HUES6 (cell line): ENCODE data around the gene ATN1.

Experiments
- H3K27ac ChIP-seq: 2 replicates; pipeline ENCODE4 v1.7.0; 2013; ENCODE audit warnings: low read depth, mild to moderate bottlenecking, low read length, inconsistent platforms
- H3K27me3 ChIP-seq: 2 replicates; pipeline ENCODE4 v1.6.1; 2013; ENCODE audit warnings: low read length; ENCODE audit not compliant: control insufficient read depth, insufficient read depth
- H3K36me3 ChIP-seq: 2 replicates; pipeline ENCODE4 v1.6.1; 2013; ENCODE audit warnings: low read length; ENCODE audit not compliant: control insufficient read depth, insufficient read depth
- H3K4me1 ChIP-seq: 2 replicates; pipeline ENCODE4 v1.6.1; 2013; ENCODE audit warnings: low read length; ENCODE audit not compliant: control insufficient read depth, insufficient read depth
- H3K4me3 ChIP-seq: 2 replicates; pipeline ENCODE4 v1.5.1; 2013; ENCODE audit warnings: low read depth, low read length
- H3K9ac ChIP-seq: one replicate; pipeline ENCODE4 v1.6.1; 2013; ENCODE audit warnings: mild to moderate bottlenecking, low read length
- H3K9me3 ChIP-seq: 2 replicates; pipeline ENCODE4 v1.6.1; 2013; ENCODE audit warnings: low read depth, low read length; ENCODE audit not compliant: control insufficient read depth, insufficient read depth

Gene ATN1

GRCh38 chr12:6980740-6981139 is 53.0 kb downstream of the ATN1 start:
- no peaks in the 10 kb centered on the region for H3K27me3 ChIP-seq
- no peaks in the 10 kb centered on the region for H3K4me1 ChIP-seq
- no peak overlapping the region for H3K4me3 ChIP-seq
- no peaks in the 10 kb centered on the region for H3K9me3 ChIP-seq
- no peak overlapping the region for H3K27ac ChIP-seq
- H3K9ac ChIP-seq: no peak overlapping the region
- H3K36me3 ChIP-seq: peaks cover 70% of the 10 kb centered on the region

DNA sequence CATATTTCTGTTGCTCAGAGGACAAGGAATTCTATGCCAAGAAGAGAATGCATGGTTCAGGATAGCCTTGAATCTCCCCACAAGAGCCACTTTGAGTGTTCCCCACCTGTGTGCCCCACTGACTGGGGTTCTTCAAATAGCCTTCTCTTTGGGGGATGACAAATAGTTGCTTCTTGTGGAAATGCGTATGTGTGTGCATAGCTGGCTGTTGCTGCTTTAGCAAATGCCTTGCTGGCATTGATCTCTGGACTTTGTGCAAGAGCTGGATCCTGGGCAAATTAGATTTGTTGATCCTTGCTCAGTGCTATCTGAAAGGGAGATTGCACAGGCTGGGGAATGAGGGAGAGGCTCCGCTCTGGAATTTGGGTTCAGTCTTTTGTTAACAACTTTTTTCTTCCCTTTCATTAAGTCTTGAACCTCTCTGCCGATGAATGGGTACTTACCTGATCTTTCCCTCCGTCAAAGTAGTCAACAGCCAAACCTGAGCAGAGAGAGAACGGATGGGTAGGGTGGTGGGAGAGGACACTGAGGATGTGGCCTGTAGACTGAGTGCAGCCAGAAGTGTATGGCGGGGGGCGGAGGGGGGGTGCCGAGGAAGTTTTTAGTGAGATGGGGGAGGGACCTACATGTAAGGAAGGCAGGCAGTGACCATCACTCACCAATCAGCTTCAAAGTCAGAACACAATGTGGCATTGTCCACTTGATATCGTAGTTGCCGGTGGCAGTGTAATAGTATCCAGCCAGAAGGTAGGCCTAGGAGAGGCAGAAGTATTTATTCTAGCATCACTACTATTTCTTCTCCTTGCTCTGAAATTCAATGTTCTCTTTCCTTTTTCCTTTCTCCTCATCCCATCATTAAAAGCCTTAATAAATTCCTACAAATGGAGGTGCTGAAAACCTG is 53.6 kb downstream of the ATN1 start:
- H3K27me3 ChIP-seq: no peaks in the 10 kb centered on the region
- H3K4me1 ChIP-seq: no peaks in the 10 kb centered on the region
- no peak overlapping the region for H3K4me3 ChIP-seq
- H3K27ac ChIP-seq: no peak overlapping the region
- H3K9me3 ChIP-seq: no peaks in the 10 kb centered on the region
- no peak overlapping the region for H3K9ac ChIP-seq
- peaks cover 64% of the 10 kb centered on the region for H3K36me3 ChIP-seq

- Histone ChIP-seq H3K4me3 (no peak overlapping the region), H3K36me3 (peaks cover 57% of the 10 kb centered on the region), H3K27ac (no peak overlapping the region), H3K9me3 (no peaks in the 10 kb centered on the region), H3K4me1 (no peaks in the 10 kb centered on the region), H3K9ac (peak overlapping the region; percentile 33), H3K27me3 (no peaks in the 10 kb centered on the region)
Observed at GRCh38 chr12:6982532-6982931, 54.8 kb downstream of the ATN1 start.

- Histone ChIP-seq H3K9ac (no peak overlapping the region), H3K36me3 (peaks cover 22% of the 10 kb centered on the region), H3K9me3 (no peaks in the 10 kb centered on the region), H3K27me3 (no peaks in the 10 kb centered on the region), H3K27ac (no peak overlapping the region), H3K4me1 (no peaks in the 10 kb centered on the region), H3K4me3 (no peak overlapping the region)
Observed at GRCh38 chr12:6987956-6988553, 60.3 kb downstream of the ATN1 start.
